PC-3 (cell line): Measurements from ENCODE around the gene NEK4. TPM values are rescaled to one million over a fixed set of nuclear protein-coding genes. Genes with fewer than 3 reads are reported as not detected.
A peak's percentile ranks its signal among the peaks of the same experiment; 100 is the strongest.

Source experiments
- ATAC-seq: fragments of 200-7000 bp; cut with Tn5 transposase; 2 replicates; pipeline ENCODE4 v1.9.1; 2020; ENCODE audit warnings: mild to moderate bottlenecking, moderate library complexity
- BruUV-seq: library from RNA; stranded (reverse); fragments of 400-500 nt; replicated peaks from 2 replicates; lab custom pipeline; 2021; lab: Mats Ljungman, UMichigan
- CTCF ChIA-PET: fragments of 300-600 bp; sonication (Branson Sonifier 250); formaldehyde crosslinking; loops from one replicate; lab custom pipeline; 2022; ENCODE audit warnings: antibody characterized with exemption; lab: Charles Lee
- POLR2A ChIA-PET: fragments of 300-600 bp; sonication (Branson Sonifier 250); formaldehyde crosslinking; loops from one replicate; lab custom pipeline; 2022; ENCODE audit warnings: antibody characterized with exemption; ENCODE audit not compliant: unreplicated experiment; lab: Charles Lee
- DNase-seq: peaks from one replicate; pipeline ENCODE4 v3.0.0-alpha.2; 2015
- H2AFZ ChIP-seq: fragments of 300-600 bp; sonication (generic); 2 replicates; pipeline ENCODE4 v1.6.0; 2016; ENCODE audit warnings: antibody characterized with exemption, low read length
- H3F3A ChIP-seq: fragments of 300-600 bp; sonication (generic); one replicate; pipeline ENCODE4 v1.6.0; 2017; ENCODE audit warnings: antibody characterized with exemption, low read length, control low read depth, mild to moderate bottlenecking; ENCODE audit not compliant: unreplicated experiment
- H3K27ac ChIP-seq: fragments of 300-600 bp; sonication (generic); 2 replicates; pipeline ENCODE4 v1.5.1; 2016; ENCODE audit warnings: mild to moderate bottlenecking, low read length
- H3K27me3 ChIP-seq: fragments of 300-600 bp; sonication (generic); 2 replicates; pipeline ENCODE4 v1.6.1; 2016; ENCODE audit warnings: low read length, mixed read lengths
- H3K36me3 ChIP-seq: fragments of 300-600 bp; sonication (generic); 2 replicates; pipeline ENCODE4 v1.6.1; 2016; ENCODE audit warnings: low read depth, mixed run types, low read length, mixed read lengths
- H3K4me1 ChIP-seq: fragments of 300-600 bp; sonication (generic); 2 replicates; pipeline ENCODE4 v1.5.1; 2016; ENCODE audit warnings: low read length; ENCODE audit not compliant: insufficient read depth
- H3K4me2 ChIP-seq: fragments of 300-600 bp; sonication (generic); 2 replicates; pipeline ENCODE4 v1.6.0; 2016; ENCODE audit warnings: low read length
- H3K4me3 ChIP-seq: fragments of 300-600 bp; sonication (generic); 2 replicates; pipeline ENCODE4 v1.5.1; 2016; ENCODE audit warnings: mild to moderate bottlenecking, low read length, mixed read lengths
- H3K79me2 ChIP-seq: fragments of 300-600 bp; sonication (generic); 2 replicates; pipeline ENCODE4 v1.6.1; 2017; ENCODE audit warnings: low read length, mixed read lengths
- H3K9ac ChIP-seq: fragments of 300-600 bp; sonication (generic); 2 replicates; pipeline ENCODE4 v1.6.0; 2016; ENCODE audit warnings: mild to moderate bottlenecking, low read length
- H3K9me2 ChIP-seq: fragments of 300-600 bp; sonication (generic); replicated peaks from 2 replicates; pipeline ENCODE4 v1.6.1; 2016; ENCODE audit warnings: mixed run types, low read length, mixed read lengths
- H3K9me3 ChIP-seq: fragments of 300-600 bp; sonication (generic); 2 replicates; pipeline ENCODE4 v1.6.1; 2016; ENCODE audit warnings: low read length, mixed read lengths
- H4K20me1 ChIP-seq: fragments of 300-600 bp; sonication (generic); 2 replicates; pipeline ENCODE4 v1.6.1; 2016; ENCODE audit warnings: low read length, mixed read lengths
- CTCF ChIP-seq: fragments of 300-600 bp; sonication (generic); conservative IDR thresholded peaks from 2 replicates; pipeline ENCODE4 v1.5.1; 2017; ENCODE audit warnings: antibody characterized with exemption, low read depth, mild to moderate bottlenecking, low read length
- EZH2 ChIP-seq: fragments of 300-600 bp; sonication (generic); IDR thresholded peaks from one replicate; pipeline ENCODE4 v1.6.1; 2017; ENCODE audit warnings: antibody characterized with exemption, mild to moderate bottlenecking, low read length; ENCODE audit not compliant: unreplicated experiment
- EZH2phosphoT487 ChIP-seq: fragments of 300-600 bp; sonication (generic); IDR thresholded peaks from 2 replicates; pipeline ENCODE4 v1.6.1; 2018; ENCODE audit warnings: mild to moderate bottlenecking, antibody characterized with exemption, low read length, borderline replicate concordance
- intact Hi-C: fragments of 100-400 bp; cut with micrococcal nuclease; formaldehyde crosslinking; loops from 2 replicates; pipeline ENCODE4 v1.9.0; 2023
- total RNA-seq: library from RNA; depleted of rRNA; stranded (reverse); fragments of >200 nt; gene quantifications from 2 replicates; pipeline ENCODE4 v1.2.3, GENCODE V29; 2014

NEK4 gene
- total RNA-seq, 1 experiment from 2014 or later = 33.6 TPM

DNA sequence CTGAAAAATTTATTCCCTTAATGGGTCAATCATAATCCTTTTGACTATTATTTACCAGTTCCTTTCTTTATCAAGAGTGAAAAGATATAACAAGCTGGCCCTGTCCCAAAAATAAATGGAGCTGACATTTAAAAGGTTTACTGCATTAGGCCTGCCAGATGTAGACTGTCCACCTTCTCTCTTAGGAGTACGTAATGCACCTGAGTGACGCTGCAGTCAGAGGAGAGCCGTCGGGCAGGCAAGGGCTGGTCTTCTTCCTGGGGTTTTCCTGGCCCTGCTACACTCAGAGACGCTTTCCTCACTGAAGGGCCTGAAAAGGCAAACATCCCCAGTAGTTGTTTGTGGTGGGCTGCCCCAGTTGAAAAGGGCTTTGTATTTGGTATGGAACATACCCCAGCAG, 27.6 kb downstream of the NEK4 start:
- ChIA-PET POLR2A (no interaction called here), CTCF (no interaction called here)
- no peak overlapping the region for H3K9ac ChIP-seq
- H3K27ac ChIP-seq = no peak overlapping the region
- H3K9me3 ChIP-seq = no peaks in the 10 kb centered on the region
- H3K27me3 ChIP-seq = no peaks in the 10 kb centered on the region
- ATAC-seq (no peak), DNase-seq (no peak)
- H4K20me1 ChIP-seq = no peaks in the 10 kb centered on the region
- H3K36me3 ChIP-seq = peaks cover 45% of the 10 kb centered on the region
- H3K4me1 ChIP-seq = no peaks in the 10 kb centered on the region
- no peak overlapping the region for H3K4me2 ChIP-seq
- no peak overlapping the region for H2AFZ ChIP-seq
- TF ChIP-seq EZH2phosphoT487 (no peak), EZH2 (no peak), CTCF (no peak)
- no peaks in the 10 kb centered on the region for H3K9me2 ChIP-seq
- no peaks in the 10 kb centered on the region for H3F3A ChIP-seq
- no TSS peak for BruUV-seq
- no peaks in the 10 kb centered on the region for H3K79me2 ChIP-seq
- no peak overlapping the region for H3K4me3 ChIP-seq
- intact Hi-C loops = loop anchor here (5.0 kb wide), 2 partner anchors 189 to 329 kb away; no protein-coding TSS in a partner anchor

GRCh38 chr3:52742418-52743041, 28.2 kb downstream of the NEK4 start:
- Histone ChIP-seq H3K4me1 (no peaks in the 10 kb centered on the region), H3K4me3 (no peak overlapping the region), H3K9me3 (no peaks in the 10 kb centered on the region), H4K20me1 (no peaks in the 10 kb centered on the region), H3K36me3 (peaks cover 45% of the 10 kb centered on the region), H3K79me2 (no peaks in the 10 kb centered on the region), H3K9ac (no peak overlapping the region), H3K9me2 (no peaks in the 10 kb centered on the region), H3K27me3 (no peaks in the 10 kb centered on the region), H3F3A (no peaks in the 10 kb centered on the region), H3K27ac (no peak overlapping the region), H2AFZ (no peak overlapping the region), H3K4me2 (no peak overlapping the region)
- ChIA-PET POLR2A (no interaction called here), CTCF (no interaction called here)
- no TSS peak for BruUV-seq
- DNase-seq (peak; percentile 59), ATAC-seq (peak; percentile 81)
- TF ChIP-seq CTCF (peak; percentile 83), EZH2 (no peak)
- intact Hi-C loops = loop anchor here (1.0 to 5.0 kb wide), 3 partner anchors 78 to 330 kb away; no protein-coding TSS in a partner anchor

DNA sequence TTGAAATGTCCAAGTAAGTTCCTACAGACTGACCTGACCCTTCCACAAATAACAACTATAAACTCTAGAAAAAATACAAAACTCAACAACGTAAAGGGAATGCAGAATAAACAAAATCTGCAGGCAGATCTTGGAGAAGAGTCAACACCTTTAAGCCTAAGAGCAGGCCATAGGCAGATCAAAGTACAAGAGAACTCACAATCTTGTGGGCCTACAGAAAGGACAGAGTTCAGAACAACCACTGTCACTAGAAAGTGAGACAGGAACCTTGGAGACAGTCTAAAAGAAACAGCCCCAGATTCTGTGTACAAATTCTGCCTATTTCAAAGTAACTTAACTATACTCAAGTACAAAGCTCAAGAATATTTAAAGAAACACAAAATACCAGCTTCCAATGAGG, 31.0 kb downstream of the NEK4 start:
- POLR2A ChIA-PET = no interaction called here
- CTCF ChIA-PET = no interaction called here

More for the DNA sequence above, 31.0 kb downstream of the NEK4 start:
- peaks cover 48% of the 10 kb centered on the region for H3K36me3 ChIP-seq
- ATAC-seq (no peak), DNase-seq (no peak)
- no peaks in the 10 kb centered on the region for H3K79me2 ChIP-seq
- H4K20me1 ChIP-seq = 0 out of 2 replicates have a peak, but pooled peaks cover 4% of the 10 kb centered on the region
- H3K4me3 ChIP-seq = no peak overlapping the region
- H3K4me1 ChIP-seq = no peaks in the 10 kb centered on the region
- intact Hi-C loops = loop anchor here (5.0 kb wide), 2 partner anchors 193 to 333 kb away; no protein-coding TSS in a partner anchor
- H2AFZ ChIP-seq = no peak overlapping the region
- H3K27me3 ChIP-seq = no peaks in the 10 kb centered on the region
- no peaks in the 10 kb centered on the region for H3K9me3 ChIP-seq
- no peaks in the 10 kb centered on the region for H3K9me2 ChIP-seq
- no TSS peak for BruUV-seq
- no peaks in the 10 kb centered on the region for H3F3A ChIP-seq
- H3K4me2 ChIP-seq = no peak overlapping the region
- TF ChIP-seq EZH2phosphoT487 = no peak
- no peak overlapping the region for H3K27ac ChIP-seq
- no peak overlapping the region for H3K9ac ChIP-seq
